CD4-positive, CD25-positive, alpha-beta regulatory T cell (primary cell): ENCODE data around the gene GCC2. TPM values are rescaled to one million over a fixed set of nuclear protein-coding genes. Genes with fewer than 3 reads are reported as not detected.
"Not testable (repeated sequence)": the region's sequence is repeated elsewhere in the genome, so short reads cannot be mapped to it uniquely, and the experiment has no call there.

Source experiments
- ATAC-seq, 2 donors: fragments of 150-1000 bp; cut with Tn5 transposase; one replicate each; pipeline ENCODE4 v1.10.0; 2021; ENCODE audit warnings: low read depth in 2 of 2, moderate number of reproducible peaks in 2 of 2, moderate library complexity in 1 of 2
- DNase-seq, 3 donors: peaks; one replicate each; pipeline versions ENCODE4 v3.0.0 to v3.0.0-alpha.2; 2012 to 2022; ENCODE audit warnings: mixed read lengths in 1 of 3
- H3K27ac ChIP-seq: one replicate; pipeline ENCODE4 v1.7.0; 2013; ENCODE audit warnings: mild to moderate bottlenecking, low read length; ENCODE audit not compliant: insufficient read depth, poor library complexity, severe bottlenecking
- H3K27me3 ChIP-seq: one replicate; pipeline ENCODE4 v1.7.0; 2013; ENCODE audit warnings: low read length; ENCODE audit not compliant: control insufficient read depth, insufficient read depth
- H3K36me3 ChIP-seq: one replicate; pipeline ENCODE4 v1.7.0; 2013; ENCODE audit warnings: mild to moderate bottlenecking, low read length, moderate library complexity; ENCODE audit not compliant: control insufficient read depth, insufficient read depth
- H3K4me1 ChIP-seq: 2 replicates; pipeline ENCODE4 v1.7.0; 2013; ENCODE audit warnings: mild to moderate bottlenecking, low read length; ENCODE audit not compliant: insufficient read depth, control insufficient read depth, poor library complexity, severe bottlenecking
- H3K4me3 ChIP-seq: one replicate; pipeline ENCODE4 v1.7.0; 2013; ENCODE audit warnings: low read depth, mild to moderate bottlenecking, low read length, moderate library complexity
- H3K9me3 ChIP-seq, 2 experiments: 1 replicate in 1 of 2; 2 replicates in 1 of 2; pipeline ENCODE4 v1.7.0; 2013; ENCODE audit warnings: low read length in 2 of 2, mild to moderate bottlenecking in 1 of 2, moderate library complexity in 1 of 2; ENCODE audit not compliant: control insufficient read depth in 2 of 2
- H3K27ac Mint-ChIP-seq, 3 donors: one replicate each; pipeline ENCODE4 v1.8.0; 2020 to 2022; ENCODE audit warnings: mild to moderate bottlenecking in 3 of 3, mixed read lengths in 3 of 3, moderate library complexity in 2 of 3
- H3K27me3 Mint-ChIP-seq: one replicate; pipeline ENCODE4 v1.8.0; 2022; ENCODE audit warnings: mild to moderate bottlenecking, mixed read lengths
- H3K36me3 Mint-ChIP-seq: one replicate; pipeline ENCODE4 v1.8.0; 2020; ENCODE audit warnings: mixed read lengths
- H3K4me1 Mint-ChIP-seq, 4 donors: one replicate each; pipeline ENCODE4 v1.8.0; 2020 to 2022; ENCODE audit warnings: mixed read lengths in 4 of 4, mild to moderate bottlenecking in 1 of 4
- H3K4me3 Mint-ChIP-seq, 4 donors: one replicate each; pipeline ENCODE4 v1.8.0; 2020 to 2022; ENCODE audit warnings: mild to moderate bottlenecking in 4 of 4, mixed read lengths in 4 of 4, moderate library complexity in 3 of 4
- H3K9me3 Mint-ChIP-seq, 7 donors: one replicate each; pipeline ENCODE4 v1.8.0; 2020 to 2022; ENCODE audit warnings: mixed read lengths in 7 of 7, mild to moderate bottlenecking in 3 of 7, moderate library complexity in 2 of 7
- polyA plus RNA-seq, 4 donors: library from polyadenylated mRNA; unstranded; fragments of 300-500 nt; fragmentation: Illumina TruSeq; gene quantifications; one replicate each; pipeline ENCODE4 v1.2.3, GENCODE V29; 2021
- total RNA-seq: library from RNA; stranded (reverse); gene quantifications from one replicate; pipeline ENCODE4 v1.2.3, GENCODE V29; 2022

GCC2 gene
- total and polyA plus RNA-seq, 5 donors from 2014 or later = 36.7 to 100 (median 42.2) TPM

- Histone ChIP-seq H3K4me1 (no peaks in the 10 kb centered on the region), H3K9me3 (no peaks in the 10 kb centered on the region), H3K4me3 (no peak overlapping the region), H3K27ac (no peak overlapping the region), H3K27me3 (peaks cover 2% of the 10 kb centered on the region), H3K36me3 (no peaks in the 10 kb centered on the region)
- no peak overlapping the region for H3K4me3 Mint-ChIP-seq
- H3K9me3 Mint-ChIP-seq = peaks cover 0 to 3% (median 0%) of the 10 kb centered on the region in 7 donors
- H3K4me1 Mint-ChIP-seq = no peaks in the 10 kb centered on the region
- DNase-seq (no peak), ATAC-seq (no peak)
- no peak overlapping the region for H3K27ac Mint-ChIP-seq
- H3K27me3 Mint-ChIP-seq = peaks cover 13% of the 10 kb centered on the region
- H3K36me3 Mint-ChIP-seq = no peaks in the 10 kb centered on the region
These were observed 25.3 kb upstream of the GCC2 start for GRCh38 chr2:108423502-108424251.

- no peak overlapping the region for H3K27ac Mint-ChIP-seq
- no peak for DNase-seq
- no peaks in the 10 kb centered on the region for H3K4me1 Mint-ChIP-seq
- no peak overlapping the region for H3K27ac ChIP-seq
- H3K4me1 ChIP-seq = no peaks in the 10 kb centered on the region
- no peak overlapping the region for H3K4me3 ChIP-seq
- no peaks in the 10 kb centered on the region for H3K9me3 ChIP-seq
- ATAC-seq = no peak
- H3K36me3 Mint-ChIP-seq = no peaks in the 10 kb centered on the region
- peaks cover 2% of the 10 kb centered on the region for H3K27me3 ChIP-seq
- H3K36me3 ChIP-seq = no peaks in the 10 kb centered on the region
- no peak overlapping the region for H3K4me3 Mint-ChIP-seq
- H3K27me3 Mint-ChIP-seq = peaks cover 2% of the 10 kb centered on the region
- H3K9me3 Mint-ChIP-seq = peaks cover 0 to 4% (median 0%) of the 10 kb centered on the region in 7 donors
These were observed 20.6 kb upstream of the GCC2 start for GRCh38 chr2:108428286-108429009.

GRCh38 chr2:108435578-108435977, 13.4 kb upstream of the GCC2 start:
- not testable (repeated sequence) for H3K27ac ChIP-seq, H3K36me3 ChIP-seq, H3K4me3 ChIP-seq, H3K27me3 ChIP-seq, DNase-seq, H3K9me3 ChIP-seq, H3K27ac Mint-ChIP-seq, H3K4me1 ChIP-seq, H3K4me3 Mint-ChIP-seq, H3K9me3 Mint-ChIP-seq, ATAC-seq, H3K4me1 Mint-ChIP-seq, H3K36me3 Mint-ChIP-seq
- H3K27me3 Mint-ChIP-seq = peaks cover 13% of the 10 kb centered on the region

- DNase-seq = no peak
- Histone ChIP-seq H3K27ac (no peak overlapping the region), H3K9me3 (no peaks in the 10 kb centered on the region), H3K27me3 (no peaks in the 10 kb centered on the region), H3K4me1 (no peaks in the 10 kb centered on the region), H3K4me3 (no peak overlapping the region), H3K36me3 (no peaks in the 10 kb centered on the region)
- ATAC-seq = no peak
- Mint-ChIP-seq H3K36me3 (peaks cover 3% of the 10 kb centered on the region), H3K27ac (peak overlapping the region in 1 of 3 donors; percentile 4), H3K4me1 (peaks cover 0 to 4% (median 0%) of the 10 kb centered on the region in 4 donors), H3K9me3 (peaks cover 0 to 4% (median 0%) of the 10 kb centered on the region in 7 donors), H3K27me3 (peaks cover 13% of the 10 kb centered on the region), H3K4me3 (no peak overlapping the region)
These were observed 12.0 kb upstream of the GCC2 start for GRCh38 chr2:108436976-108437375.

- H3K27me3 ChIP-seq = no peaks in the 10 kb centered on the region
- DNase-seq = no peak
- H3K4me3 Mint-ChIP-seq = no peak overlapping the region
- no peaks in the 10 kb centered on the region for H3K27me3 Mint-ChIP-seq
- H3K4me3 ChIP-seq = no peak overlapping the region
- no peaks in the 10 kb centered on the region for H3K9me3 ChIP-seq
- H3K4me1 Mint-ChIP-seq = peaks cover 0 to 3% (median 0%) of the 10 kb centered on the region in 4 donors
- ATAC-seq = no peak
- no peaks in the 10 kb centered on the region for H3K36me3 Mint-ChIP-seq
- H3K4me1 ChIP-seq = no peaks in the 10 kb centered on the region
- H3K27ac Mint-ChIP-seq = no peak overlapping the region
- no peaks in the 10 kb centered on the region for H3K36me3 ChIP-seq
- H3K9me3 Mint-ChIP-seq = no peaks in the 10 kb centered on the region
- no peak overlapping the region for H3K27ac ChIP-seq
These were observed 7.3 kb upstream of the GCC2 start for GRCh38 chr2:108441712-108442111.

- no peaks in the 10 kb centered on the region for H3K36me3 Mint-ChIP-seq
- H3K27ac Mint-ChIP-seq = peak overlapping the region in 1 of 3 donors; percentile 74
- peaks cover 4% of the 10 kb centered on the region for H3K27me3 Mint-ChIP-seq
- Histone ChIP-seq H3K9me3 (no peaks in the 10 kb centered on the region), H3K4me1 (peaks cover 16% of the 10 kb centered on the region), H3K27ac (no peak overlapping the region), H3K27me3 (no peaks in the 10 kb centered on the region), H3K4me3 (no peak overlapping the region), H3K36me3 (no peaks in the 10 kb centered on the region)
- ATAC-seq = no peak
- no peak for DNase-seq
- peaks cover 0 to 20% (median 9%) of the 10 kb centered on the region in 4 donors for H3K4me1 Mint-ChIP-seq
- H3K4me3 Mint-ChIP-seq = no peak overlapping the region
- H3K9me3 Mint-ChIP-seq = no peaks in the 10 kb centered on the region
These were observed 3.8 kb upstream of the GCC2 start for GRCh38 chr2:108444941-108445840.

GRCh38 chr2:108446703-108447102, 2.3 kb upstream of the GCC2 start:
- DNase-seq (no peak), ATAC-seq (no peak)
- Mint-ChIP-seq H3K27me3 (peaks cover 4% of the 10 kb centered on the region), H3K27ac (no peak overlapping the region), H3K4me1 (peaks cover 5 to 35% (median 20%) of the 10 kb centered on the region in 4 donors), H3K9me3 (no peaks in the 10 kb centered on the region), H3K36me3 (peaks cover 7% of the 10 kb centered on the region), H3K4me3 (peak overlapping the region in 1 of 4 donors; percentile 82)
- H3K36me3 ChIP-seq = peaks cover 5% of the 10 kb centered on the region
- H3K27me3 ChIP-seq = no peaks in the 10 kb centered on the region
- H3K27ac ChIP-seq = no peak overlapping the region
- no peaks in the 10 kb centered on the region for H3K9me3 ChIP-seq
- no peak overlapping the region for H3K4me3 ChIP-seq
- peaks cover 27% of the 10 kb centered on the region for H3K4me1 ChIP-seq
